Measurements from ENCODE around the gene TRPM2.
"Not testable (repeated sequence)": the region's sequence is repeated elsewhere in the genome, so short reads cannot be mapped to it uniquely, and the experiment has no call there.

The TRPM2 gene

GRCh38 chr21:44462086-44462833, 108.8 kb downstream of the TRPM2 start:
- no peak for DNase-seq (ENCODE audit: low spot score)

DNA sequence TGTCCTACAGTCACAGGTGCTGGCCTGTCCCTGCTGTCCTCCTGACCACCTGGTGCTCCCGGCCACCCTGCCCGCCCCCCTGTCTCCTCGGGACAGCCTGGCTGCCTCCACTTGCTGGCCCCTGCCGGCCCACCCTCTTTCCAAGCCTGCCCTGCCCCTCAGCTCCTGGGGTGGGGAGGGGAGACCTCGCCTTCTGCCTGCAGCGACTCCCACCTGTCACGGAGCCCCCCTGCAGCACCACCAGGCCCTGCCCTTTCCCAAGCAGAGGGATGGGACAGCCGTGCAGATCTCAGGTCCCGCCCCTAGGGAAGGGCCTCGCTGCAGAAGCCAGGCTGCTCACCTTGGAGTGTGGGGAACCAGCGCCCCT, 109.4 kb downstream of the TRPM2 start:
- no peak for DNase-seq (ENCODE audit: low spot score)

DNA sequence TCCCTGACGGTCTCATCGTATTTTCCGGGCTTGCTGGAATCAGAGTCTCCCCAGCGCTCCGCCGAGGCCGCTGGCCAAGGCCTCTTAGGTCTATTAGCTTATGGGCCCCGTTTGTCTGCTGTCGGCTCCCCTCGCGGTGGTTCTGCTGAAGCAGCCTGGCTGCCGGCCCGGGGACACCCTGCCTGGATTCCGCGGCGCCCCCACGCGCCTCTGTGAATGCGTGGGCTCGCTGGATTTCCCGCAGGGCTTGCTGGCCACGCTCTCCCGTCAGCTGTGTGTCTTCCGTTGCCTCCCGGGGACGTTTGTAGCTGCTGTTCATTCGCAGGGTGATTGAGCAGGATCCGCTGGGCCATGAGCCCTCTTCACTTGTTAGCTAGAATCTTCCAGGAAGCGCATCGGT, 110.3 kb downstream of the TRPM2 start:
- DNase-seq (ENCODE audit: low spot score), result no peak

- no peak for DNase-seq (ENCODE audit: low spot score)
These were observed 110.9 kb downstream of the TRPM2 start for GRCh38 chr21:44464351-44464750.

GRCh38 chr21:44466351-44466954, 113.0 kb downstream of the TRPM2 start:
- no peak for DNase-seq (ENCODE audit: low spot score)

DNA sequence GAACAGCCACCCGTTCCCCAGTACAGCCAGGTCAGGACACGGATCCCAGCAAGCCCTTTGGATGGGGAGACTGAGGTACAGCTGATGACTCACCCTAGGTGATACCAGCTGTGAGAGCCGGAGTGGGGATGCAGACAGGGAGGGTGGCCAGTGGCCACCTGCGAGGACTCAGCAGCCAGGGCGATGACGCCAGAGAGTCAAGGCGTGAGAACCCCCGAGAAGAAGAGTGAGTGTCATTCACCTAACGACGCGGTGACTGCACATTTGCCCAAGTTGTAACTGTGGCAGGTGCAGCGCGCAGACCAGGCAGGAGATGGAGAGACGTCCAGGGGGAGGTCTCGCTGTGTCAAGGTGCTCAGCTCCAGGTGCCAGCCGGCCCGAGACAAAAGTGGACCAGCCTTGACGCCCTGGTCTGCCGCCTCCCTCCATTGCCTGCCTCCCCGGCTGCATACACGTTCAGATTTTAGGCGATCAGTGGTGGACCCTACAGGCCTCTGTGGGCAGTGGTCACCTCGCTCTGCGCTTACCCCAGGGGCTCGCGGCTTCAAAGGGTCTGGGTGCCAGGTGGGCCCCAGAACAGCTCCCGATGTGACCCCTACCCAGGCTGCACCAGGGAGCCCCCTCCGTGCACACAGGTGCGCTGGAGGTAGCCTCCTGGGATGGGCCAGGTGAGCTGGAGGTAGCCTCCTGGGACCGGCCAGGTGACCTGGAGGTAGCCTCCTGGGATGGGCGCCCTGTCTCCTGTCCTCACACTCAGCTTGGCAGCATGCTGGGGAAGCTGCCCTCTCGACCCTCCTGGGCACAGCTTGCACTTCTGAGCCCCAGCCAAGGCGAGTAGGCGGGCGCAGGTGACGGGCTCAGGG, 113.8 kb downstream of the TRPM2 start:
- DNase-seq (ENCODE audit: low spot score), result no peak

DNA sequence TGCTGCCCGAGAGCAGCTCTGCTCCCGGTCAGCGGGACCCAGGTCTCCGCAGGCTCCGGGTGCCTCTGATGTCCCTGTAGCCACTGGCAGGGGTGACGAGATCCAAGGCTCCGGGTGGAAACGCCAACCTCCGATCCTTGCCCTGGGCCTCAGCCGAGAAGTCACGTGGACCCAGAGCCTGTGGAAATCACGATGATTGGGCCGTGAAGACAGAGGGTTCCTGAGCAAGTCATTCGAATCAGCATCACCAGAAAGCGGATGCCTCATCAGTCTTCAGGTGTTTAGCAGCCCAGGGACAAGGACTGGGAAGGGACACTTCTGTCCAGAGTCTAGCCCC, 114.4 kb downstream of the TRPM2 start:
- DNase-seq (ENCODE audit: low spot score), result no peak

DNA sequence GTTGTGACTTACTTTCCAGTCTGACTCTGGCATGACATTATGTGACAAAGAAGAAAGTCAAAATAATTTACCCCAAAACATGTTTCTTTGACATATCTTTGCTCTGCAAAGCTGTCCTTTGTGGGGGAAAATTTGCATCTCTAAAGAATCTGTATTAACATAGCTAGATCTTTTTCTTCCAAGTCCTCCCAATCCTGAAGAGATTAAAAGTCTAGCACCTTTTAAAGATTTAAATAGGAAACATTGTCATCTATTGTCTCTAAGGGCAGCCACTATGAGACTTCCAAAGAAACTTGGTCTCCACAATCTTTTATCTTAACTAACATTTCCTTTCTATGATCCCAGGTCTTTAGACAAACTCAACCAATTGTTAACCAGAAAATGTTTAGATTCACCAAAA, 117.9 kb downstream of the TRPM2 start:
- no peak for DNase-seq (ENCODE audit: low spot score)

- DNase-seq (ENCODE audit: low spot score), result no peak
These were observed 118.6 kb downstream of the TRPM2 start for GRCh38 chr21:44471996-44472395.

GRCh38 chr21:44473915-44474555, 120.6 kb downstream of the TRPM2 start:
- no peak for DNase-seq (ENCODE audit: low spot score)

DNA sequence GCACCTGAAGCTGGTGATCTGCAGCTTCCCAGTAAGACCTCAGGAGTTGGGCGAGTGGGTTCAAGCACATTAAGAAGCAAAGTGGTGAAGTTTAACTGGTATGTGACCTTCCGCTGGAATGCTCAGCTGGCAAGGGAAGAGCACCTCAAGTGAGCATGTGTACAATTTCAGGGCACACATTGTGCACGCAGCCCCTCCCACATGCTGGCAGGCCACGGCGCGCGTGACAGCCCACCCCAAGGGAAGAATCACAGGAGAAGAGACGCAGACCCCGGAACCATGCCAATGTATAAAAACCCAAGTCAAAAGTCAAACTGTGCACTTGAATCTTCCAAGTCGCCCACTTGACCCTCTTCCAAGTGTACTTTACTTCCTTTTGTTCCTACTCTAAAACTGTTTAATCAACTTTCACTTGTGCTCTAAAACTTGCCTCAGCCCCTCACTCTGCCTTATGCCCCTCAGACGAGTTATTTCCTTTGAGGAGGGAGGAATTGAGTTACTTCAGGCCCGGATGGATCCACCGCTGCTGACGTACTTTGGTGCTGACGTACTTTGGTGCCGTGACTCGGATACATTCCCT, 121.9 kb downstream of the TRPM2 start:
- DNase-seq (ENCODE audit: low spot score), result no peak

GRCh38 chr21:44477131-44477530, 123.7 kb downstream of the TRPM2 start:
- DNase-seq (ENCODE audit: low spot score), result no peak

DNA sequence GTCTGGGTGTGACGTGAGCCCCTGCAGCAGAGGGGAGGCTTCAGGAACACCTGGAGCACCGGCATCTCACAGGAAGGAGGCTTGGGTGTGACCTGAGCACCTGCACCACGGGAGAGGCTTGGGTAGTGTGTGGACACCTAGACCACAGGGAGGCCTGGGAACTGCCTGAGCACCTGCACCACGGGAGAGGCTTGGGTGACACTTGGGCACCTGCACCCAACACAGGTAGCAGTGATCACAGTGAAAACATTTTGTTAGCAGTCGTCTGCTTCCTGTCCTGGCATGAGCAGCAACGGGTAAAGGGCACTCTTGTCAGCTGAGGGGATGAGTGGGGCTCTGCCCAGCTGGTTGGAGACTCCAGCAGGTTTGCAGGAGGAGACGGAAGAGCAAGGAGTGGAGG, 124.3 kb downstream of the TRPM2 start:
- DNase-seq (ENCODE audit: low spot score), result no peak

GRCh38 chr21:44478124-44478800, 124.8 kb downstream of the TRPM2 start:
- no peak for DNase-seq (ENCODE audit: low spot score)

GRCh38 chr21:44478801-44479167, 125.4 kb downstream of the TRPM2 start:
- DNase-seq (ENCODE audit: low spot score), result no peak

GRCh38 chr21:44479556-44480199, 126.3 kb downstream of the TRPM2 start:
- DNase-seq (ENCODE audit: low spot score), result not testable (repeated sequence)

- DNase-seq (ENCODE audit: low spot score), result no peak
These were observed 127.0 kb downstream of the TRPM2 start for GRCh38 chr21:44480200-44481053.

- DNase-seq (ENCODE audit: low spot score), result no peak
These were observed 129.3 kb downstream of the TRPM2 start for GRCh38 chr21:44482581-44483287.
